GM13976 (cell line): ENCODE results near the gene SH3PXD2A.
"Not testable (repeated sequence)": the region's sequence is repeated elsewhere in the genome, so short reads cannot be mapped to it uniquely, and the experiment has no call there.

ENCODE experiments used
- DNase-seq: peaks from one replicate; pipeline ENCODE4 v3.0.0; 2012; ENCODE audit warnings: low spot score
- CTCF ChIP-seq: IDR thresholded peaks from 2 replicates; pipeline ENCODE4 v1.5.1; 2012; ENCODE audit warnings: borderline replicate concordance, mild to moderate bottlenecking; ENCODE audit not compliant: insufficient read depth; ENCODE audit errors: extremely low read depth, missing control alignments, control extremely low read depth
- in situ Hi-C: fragments of 300-500 bp; cut with MboI; formaldehyde crosslinking; loops from one replicate; pipeline ENCODE4 v1.12.0; 2022; ENCODE audit warnings: low sequenced_read_pairs, mixed read lengths, inconsistent platforms; ENCODE audit not compliant: unreplicated experiment

Gene SH3PXD2A

GRCh38 chr10:103637011-103637410, 218.4 kb downstream of the SH3PXD2A start:
- no peak for TF ChIP-seq CTCF
- in situ Hi-C loops: no loop called here
- DNase-seq: no peak

GRCh38 chr10:103636492-103636891, 218.9 kb downstream of the SH3PXD2A start:
- DNase-seq: no peak
- TF ChIP-seq CTCF: no peak
- in situ Hi-C loops: no loop called here

- in situ Hi-C loops: no loop called here
- TF ChIP-seq CTCF: no peak
- DNase-seq: no peak
These were observed 219.8 kb downstream of the SH3PXD2A start for GRCh38 chr10:103635580-103635979.

- TF ChIP-seq CTCF: no peak
- no peak for DNase-seq
- in situ Hi-C loops: no loop called here
These were observed 221.5 kb downstream of the SH3PXD2A start for GRCh38 chr10:103633846-103634245.

- DNase-seq, in situ Hi-C loops: not testable (repeated sequence)
These were observed 222.5 kb downstream of the SH3PXD2A start for GRCh38 chr10:103632871-103633270.

GRCh38 chr10:103632247-103632642, 223.1 kb downstream of the SH3PXD2A start:
- in situ Hi-C loops: no loop called here
- no peak for DNase-seq
- no peak for TF ChIP-seq CTCF

GRCh38 chr10:103630156-103630555, 225.2 kb downstream of the SH3PXD2A start:
- in situ Hi-C loops: no loop called here
- no peak for TF ChIP-seq CTCF
- DNase-seq: no peak
